ENCODE results near the gene IQCE. TPM values are rescaled to one million over a fixed set of nuclear protein-coding genes. Genes with fewer than 3 reads are reported as not detected.

Gene IQCE
- total and polyA plus RNA-seq, 2 donors (not counting 1 experiment from before 2014, with no cell fraction given) = 3.5 to 9.5 TPM

DNA sequence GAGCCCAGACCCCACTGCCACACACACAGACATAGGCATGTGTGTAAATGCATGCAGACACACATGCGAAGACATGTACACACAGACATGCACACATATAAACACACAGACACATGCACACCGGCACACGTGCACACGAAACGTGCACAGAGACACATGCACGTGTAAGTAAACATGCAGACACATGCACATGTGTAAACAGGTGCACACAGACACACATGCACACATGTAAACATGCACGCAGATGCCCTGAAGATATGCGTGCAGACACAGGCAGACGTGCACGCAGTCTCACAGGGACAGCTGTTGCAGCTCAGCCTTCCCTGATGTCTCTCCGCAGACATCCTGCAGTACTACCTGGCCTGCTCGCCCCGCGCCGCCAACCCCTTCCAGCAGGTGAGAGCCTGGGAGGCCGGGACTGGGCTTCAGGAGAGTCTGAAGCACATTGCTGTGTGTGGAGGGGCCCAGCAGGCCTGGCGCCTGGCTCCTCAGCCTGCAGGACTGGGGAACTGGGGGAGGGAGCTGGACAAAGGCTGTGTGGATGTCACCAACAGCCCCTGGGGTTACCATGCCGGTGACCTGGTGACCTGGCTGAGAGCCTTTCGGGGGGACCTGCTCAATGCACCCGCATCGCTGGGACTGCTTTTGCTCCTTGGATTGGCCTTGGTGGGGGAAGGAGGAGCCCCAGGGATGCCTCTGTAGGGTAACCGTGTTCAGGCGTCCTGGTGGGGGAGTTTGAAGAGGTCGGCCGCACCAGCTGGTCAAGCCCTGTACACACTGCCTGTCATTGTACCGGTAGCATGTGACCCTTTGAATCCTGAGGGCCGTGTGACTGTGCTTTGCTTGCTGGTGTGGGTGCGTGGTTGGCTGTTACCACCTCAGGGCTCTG is 93.3 kb downstream of the IQCE start:
- ChIA-PET CTCF (interaction anchor here (0.5 to 1.6 kb wide), 2 partner anchors 43 to 85 kb away, joined by 3 read pairs; no protein-coding TSS in a partner anchor), POLR2A (no interaction called here)
- Mint-ChIP-seq H3K4me3 (no peak overlapping the region), H3K27me3 (no peaks in the 10 kb centered on the region), H3K9me3 (ENCODE audit: insufficient read depth) (no peaks in the 10 kb centered on the region), H3K27ac (no peak overlapping the region), H3K4me1 (no peaks in the 10 kb centered on the region)
- Histone ChIP-seq H3K9me3 (ENCODE audit: control extremely low read depth in 1 of 3, control insufficient read depth in 2 of 3, insufficient read depth in 1 of 3, low read length in 2 of 3) (no peaks in the 10 kb centered on the region), H4K20me1 (ENCODE audit: control insufficient read depth, insufficient read depth, low read length, poor library complexity, severe bottlenecking) (no peaks in the 10 kb centered on the region), H3K27me3 (replicated peaks in 1 of 4; ENCODE audit: control extremely low read depth in 1 of 4, control insufficient read depth in 3 of 4, insufficient read depth in 4 of 4, low read length in 3 of 4) (no peaks in the 10 kb centered on the region), H2AFZ (ENCODE audit: insufficient read depth, low read depth, low read length, poor library complexity, severe bottlenecking) (no peak overlapping the region), H3K79me2 (ENCODE audit: control insufficient read depth, insufficient read depth, low read length) (peaks cover 4% of the 10 kb centered on the region), H3K4me1 (ENCODE audit: control insufficient read depth in 2 of 2, insufficient read depth in 2 of 2, low read length in 2 of 2) (no peaks in the 10 kb centered on the region), H3K4me3 (ENCODE audit: control extremely low read depth in 1 of 5, extremely low read depth in 1 of 5, insufficient read depth in 1 of 5, low read depth in 2 of 5, low read length in 4 of 5) (no peak overlapping the region), H3K4me2 (replicated peaks; ENCODE audit: low read depth, low read length, poor library complexity, severe bottlenecking) (no peak overlapping the region), H3K36me3 (replicated peaks in 1 of 2; ENCODE audit: control extremely low read depth in 1 of 2, control insufficient read depth in 1 of 2, extremely low read depth in 1 of 2, insufficient read depth in 2 of 2, low read length in 1 of 2) (peaks cover 0 to 23% of the 10 kb centered on the region in 2 experiments), H3K9ac (ENCODE audit: low read length) (no peak overlapping the region), H3K27ac (ENCODE audit: low read length in 2 of 2) (no peak overlapping the region)
- intact Hi-C loops (cut with micrococcal nuclease) = no loop called here
- WGBS (ENCODE audit: insufficient coverage) = 91% methylated on average over 28 of the region's 28 CpGs
- no peak for TF ChIP-seq EZH2 (IDR thresholded peaks at IDR 0.05; ENCODE audit: borderline replicate concordance, insufficient read depth, low read depth, low read length, poor library complexity, severe bottlenecking)
- TF ChIP-seq, protein P1, sequence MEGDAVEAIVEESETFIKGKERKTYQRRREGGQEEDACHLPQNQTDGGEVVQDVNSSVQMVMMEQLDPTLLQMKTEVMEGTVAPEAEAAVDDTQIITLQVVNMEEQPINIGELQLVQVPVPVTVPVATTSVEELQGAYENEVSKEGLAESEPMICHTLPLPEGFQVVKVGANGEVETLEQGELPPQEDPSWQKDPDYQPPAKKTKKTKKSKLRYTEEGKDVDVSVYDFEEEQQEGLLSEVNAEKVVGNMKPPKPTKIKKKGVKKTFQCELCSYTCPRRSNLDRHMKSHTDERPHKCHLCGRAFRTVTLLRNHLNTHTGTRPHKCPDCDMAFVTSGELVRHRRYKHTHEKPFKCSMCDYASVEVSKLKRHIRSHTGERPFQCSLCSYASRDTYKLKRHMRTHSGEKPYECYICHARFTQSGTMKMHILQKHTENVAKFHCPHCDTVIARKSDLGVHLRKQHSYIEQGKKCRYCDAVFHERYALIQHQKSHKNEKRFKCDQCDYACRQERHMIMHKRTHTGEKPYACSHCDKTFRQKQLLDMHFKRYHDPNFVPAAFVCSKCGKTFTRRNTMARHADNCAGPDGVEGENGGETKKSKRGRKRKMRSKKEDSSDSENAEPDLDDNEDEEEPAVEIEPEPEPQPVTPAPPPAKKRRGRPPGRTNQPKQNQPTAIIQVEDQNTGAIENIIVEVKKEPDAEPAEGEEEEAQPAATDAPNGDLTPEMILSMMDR (IDR thresholded peaks at IDR 0.05) = no peak
- no peak for ATAC-seq (ENCODE audit: low read depth)
- no peak for DNase-seq

DNA sequence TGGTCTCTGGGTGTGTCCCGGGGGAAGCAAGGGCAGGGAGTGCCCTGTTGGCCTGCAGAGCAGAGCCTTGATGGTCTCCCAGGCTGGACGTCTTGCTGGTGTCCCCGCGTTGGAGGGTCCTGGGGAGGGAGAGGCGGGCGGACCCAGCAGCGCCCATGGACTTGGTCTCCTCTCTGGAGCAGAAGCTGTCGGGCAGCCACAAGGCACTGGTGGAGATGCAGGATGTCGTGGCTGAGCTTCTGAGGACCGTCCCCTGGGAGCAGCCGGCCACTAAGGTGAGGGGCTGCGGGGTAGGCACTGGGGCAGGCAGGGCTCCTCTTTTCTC is 93.9 kb downstream of the IQCE start:
- H4K20me1 ChIP-seq (ENCODE audit: control insufficient read depth, insufficient read depth, low read length, poor library complexity, severe bottlenecking) = no peaks in the 10 kb centered on the region
- H3K4me1 ChIP-seq (ENCODE audit: control insufficient read depth in 2 of 2, insufficient read depth in 2 of 2, low read length in 2 of 2) = no peaks in the 10 kb centered on the region
- no peaks in the 10 kb centered on the region for H3K27me3 ChIP-seq (replicated peaks in 1 of 4; ENCODE audit: control extremely low read depth in 1 of 4, control insufficient read depth in 3 of 4, insufficient read depth in 4 of 4, low read length in 3 of 4)
- ATAC-seq (ENCODE audit: low read depth) (no peak), DNase-seq (no peak)
- H3K27ac Mint-ChIP-seq = no peak overlapping the region
- peaks cover 4% of the 10 kb centered on the region for H3K79me2 ChIP-seq (ENCODE audit: control insufficient read depth, insufficient read depth, low read length)
- H3K4me3 Mint-ChIP-seq = no peak overlapping the region
- no peak overlapping the region for H3K9ac ChIP-seq (ENCODE audit: low read length)
- POLR2A ChIA-PET = no interaction called here
- H2AFZ ChIP-seq (ENCODE audit: insufficient read depth, low read depth, low read length, poor library complexity, severe bottlenecking) = no peak overlapping the region
- no peak overlapping the region for H3K27ac ChIP-seq (ENCODE audit: low read length in 2 of 2)
- H3K27me3 Mint-ChIP-seq = no peaks in the 10 kb centered on the region
- intact Hi-C loops (cut with micrococcal nuclease) = no loop called here
- H3K9me3 ChIP-seq (ENCODE audit: control extremely low read depth in 1 of 3, control insufficient read depth in 2 of 3, insufficient read depth in 1 of 3, low read length in 2 of 3) = no peaks in the 10 kb centered on the region
- no peaks in the 10 kb centered on the region for H3K9me3 Mint-ChIP-seq (ENCODE audit: insufficient read depth)
- H3K4me1 Mint-ChIP-seq = no peaks in the 10 kb centered on the region
- no peak overlapping the region for H3K4me3 ChIP-seq (ENCODE audit: control extremely low read depth in 1 of 5, extremely low read depth in 1 of 5, insufficient read depth in 1 of 5, low read depth in 2 of 5, low read length in 4 of 5)
- CTCF ChIA-PET = interaction anchor here (2.1 kb wide), 1 partner anchor 58 kb away, joined by 6 read pairs; no protein-coding TSS in a partner anchor
- TF ChIP-seq, protein P1 (IDR thresholded peaks at IDR 0.05) = no peak
- TF ChIP-seq EZH2 (IDR thresholded peaks at IDR 0.05; ENCODE audit: borderline replicate concordance, insufficient read depth, low read depth, low read length, poor library complexity, severe bottlenecking) = no peak
- 89% methylated on average over 10 of the region's 12 CpGs for whole genome bisulfite sequencing (ENCODE audit: insufficient coverage)
- peaks cover 0 to 19% of the 10 kb centered on the region in 2 experiments for H3K36me3 ChIP-seq (replicated peaks in 1 of 2; ENCODE audit: control extremely low read depth in 1 of 2, control insufficient read depth in 1 of 2, extremely low read depth in 1 of 2, insufficient read depth in 2 of 2, low read length in 1 of 2)
- H3K4me2 ChIP-seq (replicated peaks; ENCODE audit: low read depth, low read length, poor library complexity, severe bottlenecking) = no peak overlapping the region
